HG02885 (cell line): Measurements from ENCODE around the gene PARS2.

ENCODE experiments used
- ATAC-seq: cut with Tn5 transposase; IDR thresholded peaks from one replicate; pipeline ENCODE4 v1.9.1; 2021; ENCODE audit warnings: mild to moderate bottlenecking; ENCODE audit not compliant: unreplicated experiment, poor library complexity

The PARS2 gene

GRCh38 chr1:54800041-54800898, 35.9 kb upstream of the PARS2 start:
- ATAC-seq: no peak

DNA sequence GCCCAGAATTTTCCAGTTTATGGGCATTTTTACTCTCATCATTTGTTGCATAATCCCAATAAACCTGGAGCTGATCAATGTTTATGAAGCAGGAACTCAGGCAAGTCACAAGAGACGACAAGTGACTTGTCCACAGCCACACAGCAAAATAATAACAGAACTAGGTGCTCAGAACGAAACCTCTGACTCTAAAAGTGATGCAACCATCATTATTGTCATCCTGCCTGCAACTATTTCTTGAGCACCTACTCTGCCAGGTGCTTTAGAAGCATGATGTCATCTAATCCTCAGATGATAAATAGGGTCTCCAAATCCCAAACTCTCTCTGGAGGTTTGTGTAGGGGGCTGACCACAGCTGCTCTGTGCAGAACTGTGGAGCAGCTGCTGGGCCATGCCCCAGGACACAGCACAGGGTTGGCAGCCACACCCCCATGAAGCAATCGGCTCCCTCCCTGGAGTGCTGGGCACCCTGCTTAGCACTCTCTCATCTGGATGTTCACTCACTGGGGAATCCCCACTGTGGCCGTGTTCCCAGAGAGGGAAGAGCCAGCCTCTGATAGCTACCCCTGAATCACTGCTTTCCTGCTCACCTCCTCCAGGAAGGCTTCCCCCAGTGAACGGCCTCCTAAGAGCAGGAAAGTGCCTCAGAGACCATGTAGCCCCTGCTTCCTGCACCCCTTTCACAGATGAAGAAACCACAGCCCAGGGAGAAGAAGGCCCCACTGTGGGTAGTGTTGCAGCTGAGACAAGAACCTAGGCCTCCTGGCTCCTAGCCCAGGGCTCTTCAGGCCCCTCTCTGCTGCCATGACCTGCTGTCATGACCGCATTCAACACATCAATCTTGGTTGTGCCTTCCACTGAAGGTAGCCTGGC, 34.7 kb upstream of the PARS2 start:
- peak; percentile 65 for ATAC-seq

- no peak for ATAC-seq
Measured at GRCh38 chr1:54798206-54798605, 33.9 kb upstream of the PARS2 start.

DNA sequence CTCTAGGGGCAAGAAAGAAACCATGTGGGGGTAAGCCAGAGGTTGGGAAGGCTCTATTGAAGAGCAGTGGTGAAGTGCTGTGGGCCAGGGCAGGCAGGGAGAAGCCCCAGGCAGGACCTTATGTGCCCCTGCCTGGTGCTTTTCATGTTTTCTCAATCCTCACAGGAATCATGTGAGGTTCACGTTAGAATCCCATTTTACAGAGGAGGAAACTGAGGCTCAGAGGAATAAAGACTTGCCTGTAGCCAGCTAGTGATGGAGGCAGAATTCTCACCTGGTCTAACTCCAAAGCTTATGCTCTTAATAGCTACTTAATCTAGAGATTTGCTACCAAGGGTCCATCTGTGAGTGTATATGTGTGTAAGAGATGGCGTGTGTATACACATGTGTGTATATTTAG, 32.6 kb upstream of the PARS2 start:
- ATAC-seq: no peak

- no peak for ATAC-seq
Measured at GRCh38 chr1:54795841-54796468, 31.6 kb upstream of the PARS2 start.

GRCh38 chr1:54795356-54795665, 31.0 kb upstream of the PARS2 start:
- ATAC-seq: no peak

DNA sequence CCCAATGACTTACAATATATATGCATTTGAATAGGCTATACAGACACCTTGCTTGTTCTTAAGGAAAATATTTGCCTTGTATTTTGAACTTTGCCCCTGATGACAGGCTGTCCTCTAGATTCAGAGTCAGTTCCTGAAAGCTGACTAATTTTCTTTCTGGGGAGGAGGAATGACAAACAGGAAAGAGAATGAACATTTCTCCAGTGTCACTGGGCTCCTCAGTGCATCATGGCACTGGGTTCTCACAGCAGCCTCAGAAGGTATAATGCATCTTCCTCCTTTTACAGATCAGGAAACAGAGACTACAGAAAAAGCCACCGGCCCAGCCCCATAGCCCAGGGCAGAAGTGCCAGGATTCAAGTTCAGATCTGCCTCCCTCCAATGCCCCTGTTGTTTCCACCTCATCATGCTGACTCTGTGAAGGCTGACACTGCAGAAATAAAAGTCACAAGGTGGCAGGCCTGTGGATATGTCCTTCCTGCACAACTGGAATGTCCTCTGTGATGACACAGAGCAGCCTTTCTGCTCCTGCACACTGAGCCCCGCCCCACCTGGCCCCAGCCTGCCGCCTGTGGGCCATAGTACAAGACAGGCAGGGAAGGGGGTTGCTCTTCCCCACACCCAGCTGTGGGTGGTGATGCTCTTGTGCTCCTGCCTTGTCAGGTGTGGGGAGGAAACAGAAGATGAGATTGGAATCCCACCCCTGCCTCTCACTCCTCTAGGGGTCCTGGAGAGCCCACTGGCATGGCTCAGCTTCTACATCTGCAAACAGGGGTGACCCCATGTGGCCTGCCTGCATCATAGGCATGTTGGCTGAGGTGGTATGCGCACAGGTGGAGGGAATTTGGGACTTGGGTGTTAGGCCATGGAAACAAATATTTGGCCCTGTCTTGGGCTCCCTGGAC, 30.4 kb upstream of the PARS2 start:
- no peak for ATAC-seq

DNA sequence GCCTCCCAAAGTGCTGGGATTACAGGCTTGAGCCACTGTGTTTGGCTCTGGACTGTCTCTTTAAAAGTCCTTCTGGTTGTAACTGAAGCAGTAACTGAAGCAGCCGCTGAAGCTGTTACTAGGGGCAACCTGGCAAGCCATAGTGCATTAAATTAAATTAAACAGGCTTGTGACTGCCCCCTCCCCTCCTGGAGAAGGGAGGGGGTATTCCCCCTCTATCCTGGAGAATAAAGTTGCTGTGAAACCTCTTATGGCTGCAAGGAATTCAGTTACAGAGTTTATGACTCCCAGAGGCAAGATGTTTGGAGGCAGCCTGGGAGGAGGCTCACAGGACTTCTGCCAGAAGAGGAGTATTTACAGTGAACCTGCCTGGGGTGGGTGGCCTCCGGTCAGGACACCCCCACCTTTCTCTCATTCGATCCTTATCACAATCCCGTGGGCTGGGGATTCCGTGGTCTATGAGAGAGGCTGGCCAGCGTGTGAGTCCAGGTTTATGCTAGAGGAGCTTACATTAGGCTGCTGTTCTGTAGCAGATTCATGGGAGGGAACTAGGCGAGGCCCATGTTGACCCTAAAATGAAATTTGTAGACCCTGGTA, 28.5 kb upstream of the PARS2 start:
- ATAC-seq: no peak

GRCh38 chr1:54791880-54792522, 27.7 kb upstream of the PARS2 start:
- ATAC-seq: no peak

DNA sequence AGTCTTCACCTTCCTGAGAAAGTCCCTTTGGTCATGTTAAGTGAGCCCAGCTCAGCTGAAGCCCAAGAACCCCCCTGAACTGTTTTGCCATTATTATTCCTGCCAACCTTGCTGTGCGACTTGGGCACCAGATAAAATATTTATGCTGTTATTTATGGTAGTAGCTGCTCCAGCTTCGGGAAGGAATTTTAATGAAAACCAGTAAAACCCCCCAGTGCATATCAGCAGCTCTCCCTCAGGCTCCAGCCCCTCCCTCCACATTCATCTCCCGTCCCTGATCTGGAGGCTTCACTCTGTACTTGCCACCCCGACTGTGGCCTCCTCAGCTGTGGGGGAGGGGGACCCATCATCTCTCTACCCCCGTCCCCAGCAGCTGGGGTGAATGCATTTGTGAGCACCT, 24.1 kb upstream of the PARS2 start:
- ATAC-seq: no peak

DNA sequence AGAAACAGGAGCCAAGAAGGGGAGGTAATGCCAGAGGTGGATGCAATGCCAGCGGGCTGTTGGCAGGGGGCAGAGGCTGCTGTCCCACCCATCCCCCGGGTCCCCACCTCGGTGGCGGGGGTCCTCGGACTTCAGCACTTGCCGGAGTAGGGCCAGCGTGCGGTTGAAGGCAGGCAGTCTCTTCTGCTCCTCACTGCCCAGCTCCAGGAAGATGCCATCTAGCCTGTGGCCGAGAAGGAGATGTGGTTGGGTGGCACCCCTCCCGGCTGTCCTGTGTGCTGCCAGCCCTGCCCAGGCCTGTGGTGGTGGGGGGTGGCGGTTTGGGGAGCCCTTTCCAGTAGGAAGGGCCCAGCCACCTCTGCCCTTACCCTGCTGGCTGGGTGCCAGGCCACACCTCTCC, 23.3 kb upstream of the PARS2 start:
- no peak for ATAC-seq

DNA sequence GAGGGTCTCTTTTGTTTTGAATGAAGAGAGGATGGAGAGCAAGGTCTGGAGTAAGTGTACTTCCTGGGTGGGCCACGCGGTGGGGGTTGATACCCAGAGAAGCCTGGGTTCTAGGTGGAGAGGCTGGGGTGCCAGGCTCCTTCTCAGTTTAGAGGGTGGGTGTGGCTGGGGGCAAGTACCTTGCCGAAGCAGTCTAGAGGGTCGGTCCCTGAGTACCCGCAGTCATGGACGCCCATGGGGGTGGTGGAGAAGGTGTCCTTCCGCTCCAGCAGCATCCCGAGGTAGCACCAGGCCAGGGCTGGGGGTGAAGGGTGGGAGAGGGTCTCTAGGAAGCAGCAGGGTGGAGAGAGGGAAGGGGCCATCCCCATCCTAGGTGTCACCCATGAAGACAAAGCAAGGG, 22.5 kb upstream of the PARS2 start:
- no peak for ATAC-seq

DNA sequence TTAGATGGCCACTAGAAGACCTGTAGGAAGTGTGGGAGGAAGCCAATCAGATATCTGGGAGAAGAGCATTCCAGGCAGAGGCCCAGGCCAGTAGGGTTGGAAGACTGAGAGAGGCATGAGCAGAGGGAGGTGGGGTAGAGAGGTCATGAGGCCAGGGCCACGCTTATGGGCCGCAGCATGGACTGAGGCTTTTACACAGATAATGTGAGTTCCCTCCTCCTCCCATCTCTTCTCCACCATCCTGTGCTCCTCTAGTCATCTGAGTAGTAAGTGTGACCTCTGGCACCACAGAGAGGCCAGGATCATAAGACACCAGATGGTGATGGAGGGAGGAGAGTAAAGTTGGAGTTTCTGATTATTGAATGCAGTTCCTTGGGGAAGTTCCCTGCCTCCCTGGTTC, 19.7 kb upstream of the PARS2 start:
- ATAC-seq: no peak

DNA sequence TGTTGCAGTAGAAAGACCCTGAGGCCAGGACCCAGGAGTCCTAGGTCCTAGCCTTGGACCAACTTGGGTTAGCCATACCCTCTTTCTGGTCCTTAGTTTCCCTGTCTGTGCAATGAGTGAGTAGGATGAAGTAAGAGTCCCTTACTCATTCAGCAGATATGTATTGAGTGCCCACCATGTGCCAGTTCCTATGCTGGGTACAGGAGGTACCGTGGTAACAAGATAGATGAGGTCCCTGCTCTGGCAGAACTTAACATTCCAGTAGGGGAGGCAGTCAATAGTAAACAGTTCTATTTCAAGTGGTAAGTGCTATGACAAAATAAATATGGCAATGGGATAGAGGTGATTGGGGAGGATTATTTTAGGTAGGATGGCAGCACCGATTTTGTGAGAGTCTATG, 18.3 kb upstream of the PARS2 start:
- no peak for ATAC-seq

DNA sequence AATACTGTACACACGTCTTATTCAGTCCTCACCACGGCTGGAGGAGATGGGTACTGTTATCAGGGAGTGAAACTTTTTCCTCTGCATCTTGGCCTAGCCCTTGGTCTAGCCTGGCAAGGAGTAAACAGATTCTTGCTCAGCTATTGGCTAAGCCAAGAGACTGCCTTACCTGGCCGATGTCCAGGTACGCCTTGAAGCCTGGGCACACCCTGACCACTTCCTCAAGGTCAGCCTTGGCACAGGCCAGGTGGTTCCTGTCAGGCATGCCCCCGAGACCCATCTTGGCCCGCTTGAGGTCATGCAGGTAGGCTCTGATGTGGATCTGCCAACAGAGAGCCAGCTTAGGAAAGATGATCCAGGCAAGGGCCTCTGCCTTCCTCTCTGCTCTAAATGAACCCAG, 17.8 kb upstream of the PARS2 start:
- no peak for ATAC-seq

- ATAC-seq: no peak
Measured at GRCh38 chr1:54781023-54781723, 16.9 kb upstream of the PARS2 start.

DNA sequence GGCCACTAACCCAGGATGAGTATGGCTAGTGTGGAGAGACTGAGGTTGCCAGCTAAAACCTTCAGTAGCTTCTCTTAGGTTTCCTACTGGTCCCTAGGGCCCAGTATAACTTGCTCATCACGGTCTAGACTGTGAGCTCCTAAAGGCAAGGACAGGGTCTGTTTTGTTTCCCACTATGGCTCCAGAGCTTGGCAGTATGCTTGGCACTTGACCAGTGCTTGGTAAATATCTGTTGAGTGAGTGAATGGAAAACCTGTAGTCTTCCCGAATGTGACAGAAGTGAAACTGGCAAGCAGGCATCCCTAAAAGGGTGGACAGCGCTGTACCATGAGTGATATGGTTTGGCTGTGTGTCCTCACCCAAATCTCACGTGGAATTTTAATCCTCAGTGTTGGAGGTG, 13.1 kb upstream of the PARS2 start:
- ATAC-seq: no peak

GRCh38 chr1:54777011-54777410, 12.7 kb upstream of the PARS2 start:
- ATAC-seq: no peak
